GM12878 (cell line): ENCODE data around the gene GNPNAT1. TPM values are rescaled to one million over a fixed set of nuclear protein-coding genes. Genes with fewer than 3 reads are reported as not detected.

Experiments used
- ATAC-seq: fragments of 200-7000 bp; cut with Tn5 transposase; 3 replicates; pipeline ENCODE4 v1.9.1; 2020; ENCODE audit warnings: mild to moderate bottlenecking, moderate library complexity
- BruUV-seq: library from RNA; stranded (reverse); fragments of 400-500 nt; replicated peaks from 2 replicates; lab custom pipeline; 2021; lab: Mats Ljungman, UMichigan
- CTCF ChIA-PET: fragments of 300-600 bp; sonication (Branson Sonifier 250); formaldehyde crosslinking; extraction: SDS; loops from one replicate; lab custom pipeline; 2021; ENCODE audit warnings: inconsistent platforms; lab: Yijun Ruan, JAX
- POLR2A ChIA-PET: fragments of 350-600 bp; formaldehyde crosslinking; extraction: SDS; loops from one replicate; lab custom pipeline; 2021; ENCODE audit warnings: inconsistent platforms; lab: Charles Lee
- RAD21 ChIA-PET: fragments of 300-600 bp; sonication (Branson Sonifier 250); formaldehyde crosslinking; loops from one replicate; lab custom pipeline; 2023; ENCODE audit warnings: antibody characterized with exemption; ENCODE audit not compliant: unreplicated experiment; lab: Charles Lee
- SMC1A ChIA-PET: fragments of 300-600 bp; sonication (Branson Sonifier 250); formaldehyde crosslinking; loops from one replicate; lab custom pipeline; 2023; ENCODE audit not compliant: unreplicated experiment, uncharacterized antibody; lab: Charles Lee
- DNase-seq: peaks from one replicate; pipeline ENCODE4 v3.0.0-alpha.2; 2011; ENCODE audit warnings: low read depth, low spot score
- FAIRE-seq: peaks from 3 replicates; lab custom pipeline; 2011; peaks lifted over from hg19 to GRCh38; lab: Jason Lieb, UNC
- H2AFZ ChIP-seq: 2 replicates; pipeline ENCODE4 v1.6.0; 2011; ENCODE audit warnings: low read depth, low read length, control low read depth; ENCODE audit not compliant: control insufficient read depth
- H3K27ac ChIP-seq: 2 replicates; pipeline ENCODE4 v1.5.1; 2011; ENCODE audit warnings: control low read depth; ENCODE audit not compliant: control insufficient read depth, insufficient read depth
- H3K27me3 ChIP-seq, 2 experiments: replicated peaks in 1 of 2; 2 replicates each; pipeline versions ENCODE4 v1.6.0 to v1.6.1; 2011; ENCODE audit warnings: low read length in 1 of 2; ENCODE audit not compliant: control insufficient read depth in 2 of 2, insufficient read depth in 2 of 2
- H3K36me3 ChIP-seq, 2 experiments: 2 replicates each; pipeline ENCODE4 v1.5.1; 2011; ENCODE audit warnings: low read length in 1 of 2; ENCODE audit not compliant: control insufficient read depth in 2 of 2, insufficient read depth in 2 of 2
- H3K4me1 ChIP-seq: 2 replicates; pipeline ENCODE4 v1.6.1; 2011; ENCODE audit warnings: mild to moderate bottlenecking, low read length, moderate library complexity, mixed read lengths; ENCODE audit not compliant: control insufficient read depth, insufficient read depth
- H3K4me2 ChIP-seq: 2 replicates; pipeline ENCODE4 v1.6.0; 2011; ENCODE audit warnings: control low read depth; ENCODE audit not compliant: control insufficient read depth, insufficient read depth
- H3K4me3 ChIP-seq: fragments of 200-600 bp; sonication (generic); 2 replicates; pipeline ENCODE4 v1.5.1; 2016
- H3K79me2 ChIP-seq: 2 replicates; pipeline ENCODE4 v1.6.0; 2011; ENCODE audit warnings: low read length; ENCODE audit not compliant: control insufficient read depth, insufficient read depth
- H3K9ac ChIP-seq: 2 replicates; pipeline ENCODE4 v1.8.0; 2011; ENCODE audit warnings: low read length, control low read depth, mixed read lengths; ENCODE audit not compliant: control insufficient read depth, insufficient read depth
- H3K9me3 ChIP-seq: replicated peaks from 3 replicates; pipeline ENCODE4 v1.5.1; 2011; ENCODE audit warnings: mild to moderate bottlenecking, low read length; ENCODE audit not compliant: control insufficient read depth, insufficient read depth
- H4K20me1 ChIP-seq: 2 replicates; pipeline ENCODE4 v1.6.0; 2011; ENCODE audit not compliant: control insufficient read depth, insufficient read depth
- FOS ChIP-seq: IDR thresholded peaks from 3 replicates; pipeline ENCODE4 v1.6.1; 2011; ENCODE audit warnings: borderline replicate concordance; ENCODE audit not compliant: insufficient read length; ENCODE audit errors: extremely low read depth
- HSF1 ChIP-seq: fragments of 150-350 bp; IDR thresholded peaks from 2 replicates; pipeline ENCODE4 v1.6.1; 2014; ENCODE audit warnings: mild to moderate bottlenecking, low read depth, low read length
- IRF5 ChIP-seq: fragments of 450-650 bp; IDR thresholded peaks from 2 replicates; pipeline ENCODE4 v1.6.1; 2017; ENCODE audit warnings: borderline replicate concordance
- KLF5 ChIP-seq: fragments of 450-650 bp; IDR thresholded peaks from 2 replicates; pipeline ENCODE4 v1.6.1; 2014; ENCODE audit warnings: mild to moderate bottlenecking; ENCODE audit not compliant: partially characterized antibody
- RCOR1 ChIP-seq: conservative IDR thresholded peaks from 2 replicates; pipeline ENCODE4 v1.6.1; 2012; ENCODE audit warnings: low read depth, low read length, improper control_type of control experiment
- SMAD5 ChIP-seq: IDR thresholded peaks from 2 replicates; pipeline ENCODE4 v1.6.1; 2016; ENCODE audit warnings: antibody characterized with exemption, low read depth
- SREBF2 ChIP-seq: IDR thresholded peaks from 2 replicates; pipeline ENCODE4 v1.6.1; 2012; ENCODE audit warnings: mild to moderate bottlenecking, low read length
- TBL1XR1 ChIP-seq: IDR thresholded peaks from 2 replicates; pipeline ENCODE4 v1.6.1; 2012; ENCODE audit warnings: low read depth, low read length, improper control_type of control experiment
- YBX1 ChIP-seq: fragments of 450-650 bp; IDR thresholded peaks from 2 replicates; pipeline ENCODE4 v1.6.1; 2016; ENCODE audit warnings: antibody characterized with exemption
- WGBS: methylation state at CpG from one replicate; pipeline ENCODE4 v1.1.6; 2016; ENCODE audit warnings: low lambda C conversion rate; ENCODE audit not compliant: insufficient replicate concordance, insufficient coverage; ENCODE audit errors: missing lambda C conversion rate; 5-methylcytosine and 5-hydroxymethylcytosine counted together
- in situ Hi-C: fragments of 300-500 bp; cut with MboI; formaldehyde crosslinking; loops from 9 replicates; pipeline ENCODE4 v1.14.3; 2018; ENCODE audit warnings: mixed read lengths
- intact Hi-C: fragments of 100-400 bp; cut with micrococcal nuclease; formaldehyde crosslinking; loops from one replicate; pipeline ENCODE4 v1.14.2; 2022; ENCODE audit not compliant: unreplicated experiment
- polyA plus RNA-seq, 11 experiments: library from polyadenylated mRNA; depleted of rRNA in 4 of 11; unstranded in 6 of 11; stranded (reverse) in 5 of 11; fragments of >200 nt; fragmentation: Nextera tagmentation in 4 of 11; fragmentation: Illumina TruSeq in 1 of 11; extraction: Ambion mirVana in 4 of 11; extraction: Trizol in 1 of 11; gene quantifications; 1 replicate in 1 of 11; 2 replicates in 10 of 11; pipeline versions ENCODE4 v1.2.1 to v1.2.3, GENCODE V29; 2011 to 2016; ENCODE audit warnings: inconsistent platforms in 2 of 11, missing spikeins in 2 of 11, low read depth in 1 of 11
- total RNA-seq, 4 experiments: library from RNA; depleted of rRNA in 3 of 4; stranded (reverse); fragments of >200 nt in 3 of 4; fragmentation: Illumina TruSeq in 1 of 4; extraction: Trizol in 1 of 4; gene quantifications; 2 replicates each; pipeline versions ENCODE4 v1.2.1 to v1.2.3, GENCODE V29; 2013 to 2021

GNPNAT1 gene
- total and polyA plus RNA-seq, 10 of the 15 experiments (the other 5 are each of a cell fraction or from before 2014, with no cell fraction given) = 18.9 to 52.6 (median 28.2) TPM

- no peak for TF ChIP-seq IRF5
- TF ChIP-seq TBL1XR1 = no peak
- TF ChIP-seq SMAD5 = no peak
- TF ChIP-seq HSF1 = no peak
Measured at GRCh38 chr14:52783206-52783605, 8.2 kb downstream of the GNPNAT1 start (continued).

- Histone ChIP-seq H3K9me3 (no peaks in the 10 kb centered on the region), H3K79me2 (no peaks in the 10 kb centered on the region; the same call in 1 of the 2 replicates), H3K36me3 (peaks cover 0 to 5% of the 10 kb centered on the region in 2 experiments; a peak in 2 of 4 replicates), H3K9ac (no peak overlapping the region), H2AFZ (no peak overlapping the region), H3K27ac (no peak overlapping the region), H3K4me1 (no peaks in the 10 kb centered on the region), H3K4me2 (no peak overlapping the region), H4K20me1 (no peaks in the 10 kb centered on the region), H3K4me3 (no peak overlapping the region), H3K27me3 (no peaks in the 10 kb centered on the region)
- ChIA-PET CTCF (no interaction called here), POLR2A (no interaction called here), RAD21 (interaction anchor here (0.7 kb wide), 1 partner anchor 179 kb away, joined by 3 read pairs; no protein-coding TSS in a partner anchor), SMC1A (no interaction called here)
- WGBS = 100% methylated on average over 1 of the region's 1 CpG
- in situ Hi-C loops = no loop called here
- no TSS peak for BruUV-seq
- intact Hi-C loops = no loop called here
- TF ChIP-seq RCOR1 (no peak), YBX1 (no peak), KLF5 (no peak), FOS (no peak), SREBF2 (no peak)
- ATAC-seq (no peak), DNase-seq (no peak), FAIRE-seq (no peak)
Measured at GRCh38 chr14:52781629-52782028, 9.8 kb downstream of the GNPNAT1 start.
